Activated CD8-positive, alpha-beta T cell treated with anti-CD3 and anti-CD28 coated beads for 36 hours (primary cell): ENCODE measurements around the gene RNF10. TPM values are rescaled to one million over a fixed set of nuclear protein-coding genes. Genes with fewer than 3 reads are reported as not detected.

Experiments
- ATAC-seq: fragments of 200-7000 bp; cut with Tn5 transposase; one replicate; pipeline ENCODE4 v1.10.0; 2021; ENCODE audit warnings: mild to moderate bottlenecking, moderate library complexity
- CTCF ChIA-PET: fragments of 350-600 bp; sonication (Branson Sonifier 250); formaldehyde crosslinking; loops from one replicate; lab custom pipeline; 2021; ENCODE audit warnings: antibody characterized with exemption; lab: Charles Lee
- POLR2A ChIA-PET: fragments of 350-600 bp; sonication (Branson Sonifier 250); formaldehyde crosslinking; loops from one replicate; lab custom pipeline; 2021; ENCODE audit warnings: antibody characterized with exemption; lab: Charles Lee
- DNase-seq: peaks from one replicate; pipeline ENCODE4 v3.0.0-alpha.2; 2020
- H3K27ac Mint-ChIP-seq: one replicate; pipeline ENCODE4 v1.8.0; 2021; ENCODE audit warnings: mild to moderate bottlenecking, mixed read lengths
- H3K27me3 Mint-ChIP-seq: one replicate; pipeline ENCODE4 v1.8.0; 2021; ENCODE audit warnings: mixed read lengths
- H3K36me3 Mint-ChIP-seq: one replicate; pipeline ENCODE4 v1.8.0; 2021; ENCODE audit warnings: low read depth, mixed read lengths
- H3K4me1 Mint-ChIP-seq: one replicate; pipeline ENCODE4 v1.8.0; 2021; ENCODE audit warnings: low read depth, mixed read lengths
- H3K4me3 Mint-ChIP-seq: one replicate; pipeline ENCODE4 v1.8.0; 2021; ENCODE audit warnings: mild to moderate bottlenecking, moderate library complexity, mixed read lengths
- H3K9me3 Mint-ChIP-seq: one replicate; pipeline ENCODE4 v1.8.0; 2021; ENCODE audit warnings: mixed read lengths
- intact Hi-C: fragments of 100-400 bp; cut with micrococcal nuclease; formaldehyde crosslinking; loops from one replicate; pipeline ENCODE4 v1.10.0; 2022
- total RNA-seq, 2 experiments: library from RNA; stranded (reverse); gene quantifications; one replicate each; pipeline ENCODE4 v1.2.3, GENCODE V29; 2021
- TF ChIP-seq, protein P1 (sequence below): fragments of 200-600 bp; IDR thresholded peaks from one replicate; pipeline ENCODE4 v1.8.0; 2022; ENCODE audit warnings: antibody characterized with exemption, mild to moderate bottlenecking

Gene RNF10
- total RNA-seq, 2 experiments from 2014 or later: 155 to 159 TPM

DNA sequence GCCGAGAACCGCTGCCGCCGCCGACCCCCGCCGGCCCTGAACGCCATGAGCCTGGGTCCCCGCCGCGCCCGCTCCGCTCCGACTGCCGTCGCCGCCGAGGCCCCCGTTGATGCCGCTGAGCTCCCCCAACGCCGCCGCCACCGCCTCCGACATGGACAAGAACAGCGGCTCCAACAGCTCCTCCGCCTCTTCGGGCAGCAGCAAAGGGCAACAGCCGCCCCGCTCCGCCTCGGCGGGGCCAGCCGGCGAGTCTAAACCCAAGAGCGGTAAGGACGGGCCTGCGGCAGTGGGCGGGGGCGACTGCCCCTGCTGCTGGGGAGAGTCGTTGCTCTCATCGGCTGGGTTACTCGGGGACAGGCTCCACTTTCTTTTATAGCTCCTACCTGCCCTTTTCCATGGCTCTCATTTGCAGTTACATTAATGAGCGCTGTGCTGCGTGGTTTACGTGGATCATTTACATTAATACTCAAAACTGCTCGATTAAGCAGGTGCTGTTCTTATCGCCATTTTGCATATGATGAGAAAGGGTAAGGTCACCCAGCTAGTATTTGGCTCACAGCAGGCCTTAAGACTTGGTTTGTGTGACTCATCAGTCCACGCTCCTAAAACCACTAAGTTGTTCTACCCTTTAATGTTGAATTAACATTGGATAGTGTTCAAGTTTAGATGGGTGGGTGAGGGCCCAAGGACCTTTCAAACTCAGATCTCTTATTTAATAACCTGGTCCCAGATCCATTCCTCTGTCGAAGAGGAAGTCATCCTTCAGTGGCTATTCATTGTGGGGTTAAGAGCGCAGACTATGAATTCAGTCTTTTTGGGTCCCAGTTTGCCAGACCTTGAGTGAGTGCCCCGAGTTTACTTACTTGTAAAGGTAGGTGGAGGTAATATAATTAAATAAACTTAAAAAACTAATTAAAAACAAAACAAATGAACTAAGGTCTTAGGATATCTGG, 823 bp downstream of the RNF10 start:
- Mint-ChIP-seq H3K9me3 (no peaks in the 10 kb centered on the region), H3K36me3 (peaks cover 41% of the 10 kb centered on the region), H3K4me3 (peak overlapping the region; percentile 97), H3K27ac (peak overlapping the region; percentile 97), H3K27me3 (no peaks in the 10 kb centered on the region), H3K4me1 (peaks cover 45% of the 10 kb centered on the region)
- ChIA-PET POLR2A (interaction anchor here (0.6 to 1.2 kb wide), 9 partner anchors 27 to 557 kb away, joined by 3 to 5 read pairs (median 4); partner anchors contain the start of genes DYNLL1, POP5, RNU4-1 and SRSF9), CTCF (interaction anchor here (0.6 to 1.5 kb wide), 3 partner anchors 9 to 77 kb away, joined by 4 read pairs; no protein-coding TSS in a partner anchor)
- DNase-seq (peak; percentile 67), ATAC-seq (peak; percentile 70)
- intact Hi-C loops: no loop called here
- TF ChIP-seq, protein P1, sequence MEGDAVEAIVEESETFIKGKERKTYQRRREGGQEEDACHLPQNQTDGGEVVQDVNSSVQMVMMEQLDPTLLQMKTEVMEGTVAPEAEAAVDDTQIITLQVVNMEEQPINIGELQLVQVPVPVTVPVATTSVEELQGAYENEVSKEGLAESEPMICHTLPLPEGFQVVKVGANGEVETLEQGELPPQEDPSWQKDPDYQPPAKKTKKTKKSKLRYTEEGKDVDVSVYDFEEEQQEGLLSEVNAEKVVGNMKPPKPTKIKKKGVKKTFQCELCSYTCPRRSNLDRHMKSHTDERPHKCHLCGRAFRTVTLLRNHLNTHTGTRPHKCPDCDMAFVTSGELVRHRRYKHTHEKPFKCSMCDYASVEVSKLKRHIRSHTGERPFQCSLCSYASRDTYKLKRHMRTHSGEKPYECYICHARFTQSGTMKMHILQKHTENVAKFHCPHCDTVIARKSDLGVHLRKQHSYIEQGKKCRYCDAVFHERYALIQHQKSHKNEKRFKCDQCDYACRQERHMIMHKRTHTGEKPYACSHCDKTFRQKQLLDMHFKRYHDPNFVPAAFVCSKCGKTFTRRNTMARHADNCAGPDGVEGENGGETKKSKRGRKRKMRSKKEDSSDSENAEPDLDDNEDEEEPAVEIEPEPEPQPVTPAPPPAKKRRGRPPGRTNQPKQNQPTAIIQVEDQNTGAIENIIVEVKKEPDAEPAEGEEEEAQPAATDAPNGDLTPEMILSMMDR: no peak

- peaks cover 52% of the 10 kb centered on the region for H3K4me1 Mint-ChIP-seq
- DNase-seq (peak; percentile 46), ATAC-seq (no peak)
- H3K9me3 Mint-ChIP-seq: no peaks in the 10 kb centered on the region
- ChIA-PET POLR2A (interaction anchor here (0.7 to 1.5 kb wide), 5 partner anchors 9 to 400 kb away, joined by 3 to 5 read pairs (median 3); partner anchors contain the start of gene SRSF9), CTCF (interaction anchor here (1.1 kb wide), 1 partner anchor 45 kb away, joined by 4 read pairs; the partner anchor contains the start of gene POP5)
- peaks cover 47% of the 10 kb centered on the region for H3K36me3 Mint-ChIP-seq
- intact Hi-C loops: no loop called here
- no peaks in the 10 kb centered on the region for H3K27me3 Mint-ChIP-seq
- peak overlapping the region; percentile 97 for H3K27ac Mint-ChIP-seq
- TF ChIP-seq, protein P1: no peak
- peak overlapping the region; percentile 97 for H3K4me3 Mint-ChIP-seq
Observed at GRCh38 chr12:120536064-120536791, 2.1 kb downstream of the RNF10 start.

GRCh38 chr12:120537856-120538220, 3.7 kb downstream of the RNF10 start:
- ChIA-PET CTCF (interaction anchor here (0.9 to 2.1 kb wide), 7 partner anchors 9 to 111 kb away, joined by 3 to 9 read pairs (median 4); partner anchors contain the start of gene COQ5), POLR2A (interaction anchor here (0.6 to 2.3 kb wide), 6 partner anchors 9 to 520 kb away, joined by 3 to 9 read pairs (median 3); partner anchors contain the start of genes COQ5, DYNLL1 and RNU4-2)
- Mint-ChIP-seq H3K4me1 (peaks cover 52% of the 10 kb centered on the region), H3K27me3 (no peaks in the 10 kb centered on the region), H3K27ac (peak overlapping the region; percentile 61), H3K4me3 (peak overlapping the region; percentile 97), H3K36me3 (peaks cover 53% of the 10 kb centered on the region), H3K9me3 (no peaks in the 10 kb centered on the region)
- DNase-seq: no peak
- ATAC-seq: no peak
- intact Hi-C loops: no loop called here
- TF ChIP-seq, protein P1: no peak

- TF ChIP-seq, protein P1: no peak
- intact Hi-C loops: no loop called here
Observed at GRCh38 chr12:120538281-120539156, 4.4 kb downstream of the RNF10 start.

More at GRCh38 chr12:120538281-120539156, 4.4 kb downstream of the RNF10 start:
- no peak for DNase-seq
- H3K27ac Mint-ChIP-seq: peak overlapping the region; percentile 61
- peak overlapping the region; percentile 97 for H3K4me3 Mint-ChIP-seq
- no peaks in the 10 kb centered on the region for H3K27me3 Mint-ChIP-seq
- no peaks in the 10 kb centered on the region for H3K9me3 Mint-ChIP-seq
- peaks cover 51% of the 10 kb centered on the region for H3K4me1 Mint-ChIP-seq
- no peak for ATAC-seq
- ChIA-PET POLR2A (interaction anchor here (0.5 to 2.3 kb wide), 7 partner anchors 9 to 530 kb away, joined by 3 to 9 read pairs (median 3); partner anchors contain the start of genes COQ5, DYNLL1 and RNU4-2), CTCF (interaction anchor here (0.9 to 2.1 kb wide), 8 partner anchors 9 to 111 kb away, joined by 3 to 9 read pairs (median 4); partner anchors contain the start of genes COQ5 and POP5)
- H3K36me3 Mint-ChIP-seq: peaks cover 54% of the 10 kb centered on the region
